K562 (cell line): Measurements from ENCODE around the gene RAD54L. TPM values are rescaled to one million over a fixed set of nuclear protein-coding genes. Genes with fewer than 3 reads are reported as not detected.

Experiments used
- ADNP ChIP-seq: fragments of 200-800 bp; sonication (Bioruptor generic); IDR thresholded peaks from 2 replicates; pipeline ENCODE4 v1.6.1; 2016; ENCODE audit warnings: missing genetic modification characterization, missing compliant biosample characterization
- CCAR2 ChIP-seq: fragments of 200-400 bp; formaldehyde crosslinking; IDR thresholded peaks from 2 replicates; pipeline ENCODE4 v1.6.1; 2017; ENCODE audit warnings: mild to moderate bottlenecking, low read depth, low read length
- CSDE1 ChIP-seq, 2 experiments: fragments of 450-650 bp; IDR thresholded peaks; 2 replicates each; pipeline ENCODE4 v1.6.1; 2016; ENCODE audit warnings: mild to moderate bottlenecking in 1 of 2
- DPF2 ChIP-seq: fragments of 450-650 bp; IDR thresholded peaks from 2 replicates; pipeline ENCODE4 v1.6.1; 2016
- EP400 ChIP-seq: fragments of 450-650 bp; IDR thresholded peaks from 2 replicates; pipeline ENCODE4 v1.6.1; 2017; ENCODE audit warnings: antibody characterized with exemption, mild to moderate bottlenecking, moderate library complexity
- GTF2A2 ChIP-seq: IDR thresholded peaks from 2 replicates; pipeline ENCODE4 v1.6.1; 2016; ENCODE audit warnings: mild to moderate bottlenecking, missing genetic modification characterization, missing compliant biosample characterization
- HCFC1 ChIP-seq: IDR thresholded peaks from 2 replicates; pipeline ENCODE4 v1.6.1; 2012; ENCODE audit warnings: low read depth, low read length, improper control_type of control experiment
- HDGF ChIP-seq: fragments of 450-650 bp; IDR thresholded peaks from 2 replicates; pipeline ENCODE4 v1.6.1; 2016
- MAFG ChIP-seq: fragments of 450-650 bp; conservative IDR thresholded peaks from 2 replicates; pipeline ENCODE4 v1.6.1; 2016; ENCODE audit warnings: missing genetic modification characterization, missing compliant biosample characterization
- NUFIP1 ChIP-seq: fragments of 450-650 bp; IDR thresholded peaks from 2 replicates; pipeline ENCODE4 v1.6.1; 2018; ENCODE audit not compliant: partially characterized antibody
- PHF20 ChIP-seq: fragments of 450-650 bp; IDR thresholded peaks from 2 replicates; pipeline ENCODE4 v1.6.1; 2018; ENCODE audit not compliant: partially characterized antibody
- SNRNP70 ChIP-seq: fragments of 200-400 bp; formaldehyde crosslinking; optimal IDR thresholded peaks from 2 replicates; pipeline ENCODE3; 2017; ENCODE audit warnings: low read depth, low read length
- ZNF12 ChIP-seq: sonication (generic); formaldehyde crosslinking; IDR thresholded peaks from 2 replicates; pipeline ENCODE4 v1.4.0; 2020; ENCODE audit warnings: mild to moderate bottlenecking, missing genetic modification reagents
- polyA plus RNA-seq, 8 experiments: library from polyadenylated mRNA; depleted of rRNA in 4 of 8; stranded (reverse) in 5 of 8; unstranded in 3 of 8; fragments of >200 nt; fragmentation: Nextera tagmentation in 2 of 8; fragmentation: Illumina TruSeq in 1 of 8; extraction: Ambion mirVana in 2 of 8; extraction: Trizol in 1 of 8; gene quantifications; 2 replicates each; pipeline versions ENCODE4 v1.2.1 to v1.2.3, GENCODE V29; 2011 to 2014; ENCODE audit warnings: inconsistent platforms in 1 of 8, missing spikeins in 1 of 8
- total RNA-seq, 7 experiments: library from RNA; depleted of rRNA in 6 of 7; stranded (reverse); fragments of >200 nt in 6 of 7; fragmentation: Illumina TruSeq in 2 of 7; extraction: Trizol in 2 of 7; gene quantifications; 2 replicates each; pipeline versions ENCODE4 v1.2.1 to v1.2.3, GENCODE V29; 2011 to 2021; ENCODE audit warnings: low replicate concordance in 1 of 7
- TF ChIP-seq, protein P1 (sequence below): fragments of 450-650 bp; IDR thresholded peaks from 2 replicates; pipeline ENCODE4 v1.6.1; 2017; ENCODE audit warnings: antibody characterized with exemption
- TF ChIP-seq, protein P2 (sequence below): fragments of 250-450 bp; sonication (Bioruptor Pico); IDR thresholded peaks from 2 replicates; pipeline ENCODE4 v1.4.0; 2020; ENCODE audit warnings: mild to moderate bottlenecking
- TF ChIP-seq, protein P3 (sequence below): sonication (generic); formaldehyde crosslinking; IDR thresholded peaks from 2 replicates; pipeline ENCODE4 v1.8.0; 2022; ENCODE audit warnings: mild to moderate bottlenecking, low read depth, missing genetic modification reagents
- TF ChIP-seq, protein P4 (sequence below): fragments of 250-450 bp; sonication (Bioruptor Pico); IDR thresholded peaks from 2 replicates; pipeline ENCODE4 v1.6.1; 2021; ENCODE audit warnings: mild to moderate bottlenecking
- TF ChIP-seq, protein P5 (sequence below), 2 experiments: IDR thresholded peaks; 2 replicates each; pipeline ENCODE4 v1.6.1; 2012; ENCODE audit warnings: improper control_type of control experiment in 2 of 2, low read depth in 2 of 2, low read length in 2 of 2, borderline replicate concordance in 1 of 2
- TF ChIP-seq, protein P6 (sequence below), 3 experiments: fragments of 200-800 bp in 1 of 3; sonication (Bioruptor generic) in 1 of 3; sonication (generic) in 1 of 3; formaldehyde crosslinking in 1 of 3; IDR thresholded peaks; 2 replicates each; pipeline versions ENCODE4 v1.6.1 to v1.8.0; 2016 to 2022; ENCODE audit warnings: mild to moderate bottlenecking in 2 of 3, missing compliant biosample characterization in 2 of 3, missing genetic modification characterization in 2 of 3, missing genetic modification reagents in 1 of 3

The RAD54L gene
- total and polyA plus RNA-seq, 9 of the 15 experiments (the other 6 are each of a cell fraction or from before 2014, with no cell fraction given) = 17.9 to 92.3 (median 37.5) TPM

DNA sequence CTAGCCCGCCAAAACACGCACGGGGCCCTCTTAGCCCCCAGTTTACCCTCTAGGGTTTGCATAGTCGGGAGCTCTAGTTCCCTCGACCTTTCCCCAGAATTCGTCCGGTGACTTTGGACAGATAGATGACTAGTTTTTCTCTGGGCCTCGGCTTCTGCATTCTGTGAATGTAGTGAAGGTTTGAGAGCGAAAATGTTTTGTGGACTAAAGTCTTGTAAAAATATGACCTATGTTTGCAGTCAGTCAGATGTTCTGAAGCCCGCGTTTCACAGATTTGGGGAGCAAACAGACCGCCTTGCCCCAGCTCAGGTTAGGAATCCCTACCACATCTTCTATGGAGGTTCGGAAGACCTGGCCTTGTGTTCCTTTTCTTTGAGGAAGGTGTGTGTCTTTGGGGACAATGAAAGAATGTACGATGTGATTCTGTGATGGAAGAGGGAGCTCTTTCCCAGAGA is 56.3 kb downstream of the RAD54L start (continued):
- TF ChIP-seq, protein P1, sequence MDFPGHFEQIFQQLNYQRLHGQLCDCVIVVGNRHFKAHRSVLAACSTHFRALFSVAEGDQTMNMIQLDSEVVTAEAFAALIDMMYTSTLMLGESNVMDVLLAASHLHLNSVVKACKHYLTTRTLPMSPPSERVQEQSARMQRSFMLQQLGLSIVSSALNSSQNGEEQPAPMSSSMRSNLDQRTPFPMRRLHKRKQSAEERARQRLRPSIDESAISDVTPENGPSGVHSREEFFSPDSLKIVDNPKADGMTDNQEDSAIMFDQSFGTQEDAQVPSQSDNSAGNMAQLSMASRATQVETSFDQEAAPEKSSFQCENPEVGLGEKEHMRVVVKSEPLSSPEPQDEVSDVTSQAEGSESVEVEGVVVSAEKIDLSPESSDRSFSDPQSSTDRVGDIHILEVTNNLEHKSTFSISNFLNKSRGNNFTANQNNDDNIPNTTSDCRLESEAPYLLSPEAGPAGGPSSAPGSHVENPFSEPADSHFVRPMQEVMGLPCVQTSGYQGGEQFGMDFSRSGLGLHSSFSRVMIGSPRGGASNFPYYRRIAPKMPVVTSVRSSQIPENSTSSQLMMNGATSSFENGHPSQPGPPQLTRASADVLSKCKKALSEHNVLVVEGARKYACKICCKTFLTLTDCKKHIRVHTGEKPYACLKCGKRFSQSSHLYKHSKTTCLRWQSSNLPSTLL = no peak
- TF ChIP-seq MAFG (tag) = no peak
- no peak for TF ChIP-seq GTF2A2 (tag)
- TF ChIP-seq EP400 = no peak
- TF ChIP-seq CSDE1 (IDR thresholded peaks at IDR 0.05) = peak in 1 of 2 experiments; percentile 52; a peak in 1 of 4 replicates
- TF ChIP-seq PHF20 = no peak
- TF ChIP-seq, protein P2, sequence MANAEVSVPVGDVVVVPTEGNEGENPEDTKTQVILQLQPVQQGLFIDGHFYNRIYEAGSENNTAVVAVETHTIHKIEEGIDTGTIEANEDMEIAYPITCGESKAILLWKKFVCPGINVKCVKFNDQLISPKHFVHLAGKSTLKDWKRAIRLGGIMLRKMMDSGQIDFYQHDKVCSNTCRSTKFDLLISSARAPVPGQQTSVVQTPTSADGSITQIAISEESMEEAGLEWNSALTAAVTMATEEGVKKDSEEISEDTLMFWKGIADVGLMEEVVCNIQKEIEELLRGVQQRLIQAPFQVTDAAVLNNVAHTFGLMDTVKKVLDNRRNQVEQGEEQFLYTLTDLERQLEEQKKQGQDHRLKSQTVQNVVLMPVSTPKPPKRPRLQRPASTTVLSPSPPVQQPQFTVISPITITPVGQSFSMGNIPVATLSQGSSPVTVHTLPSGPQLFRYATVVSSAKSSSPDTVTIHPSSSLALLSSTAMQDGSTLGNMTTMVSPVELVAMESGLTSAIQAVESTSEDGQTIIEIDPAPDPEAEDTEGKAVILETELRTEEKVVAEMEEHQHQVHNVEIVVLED (CRISPR knock-in tag) = no peak
- TF ChIP-seq CCAR2 = no peak
- TF ChIP-seq, protein P3, sequence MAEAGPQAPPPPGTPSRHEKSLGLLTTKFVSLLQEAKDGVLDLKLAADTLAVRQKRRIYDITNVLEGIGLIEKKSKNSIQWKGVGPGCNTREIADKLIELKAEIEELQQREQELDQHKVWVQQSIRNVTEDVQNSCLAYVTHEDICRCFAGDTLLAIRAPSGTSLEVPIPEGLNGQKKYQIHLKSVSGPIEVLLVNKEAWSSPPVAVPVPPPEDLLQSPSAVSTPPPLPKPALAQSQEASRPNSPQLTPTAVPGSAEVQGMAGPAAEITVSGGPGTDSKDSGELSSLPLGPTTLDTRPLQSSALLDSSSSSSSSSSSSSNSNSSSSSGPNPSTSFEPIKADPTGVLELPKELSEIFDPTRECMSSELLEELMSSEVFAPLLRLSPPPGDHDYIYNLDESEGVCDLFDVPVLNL = peak; percentile 54; the same call in 1 of the 2 replicates
- no peak for TF ChIP-seq NUFIP1
- TF ChIP-seq HDGF = no peak; the same call in 1 of the 2 replicates
- TF ChIP-seq, protein P4, sequence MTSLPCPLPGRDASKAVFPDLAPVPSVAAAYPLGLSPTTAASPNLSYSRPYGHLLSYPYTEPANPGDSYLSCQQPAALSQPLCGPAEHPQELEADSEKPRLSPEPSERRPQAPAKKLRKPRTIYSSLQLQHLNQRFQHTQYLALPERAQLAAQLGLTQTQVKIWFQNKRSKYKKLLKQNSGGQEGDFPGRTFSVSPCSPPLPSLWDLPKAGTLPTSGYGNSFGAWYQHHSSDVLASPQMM (CRISPR knock-in tag) = no peak
- TF ChIP-seq ADNP = no peak
- no peak for TF ChIP-seq DPF2
- TF ChIP-seq, protein P5, sequence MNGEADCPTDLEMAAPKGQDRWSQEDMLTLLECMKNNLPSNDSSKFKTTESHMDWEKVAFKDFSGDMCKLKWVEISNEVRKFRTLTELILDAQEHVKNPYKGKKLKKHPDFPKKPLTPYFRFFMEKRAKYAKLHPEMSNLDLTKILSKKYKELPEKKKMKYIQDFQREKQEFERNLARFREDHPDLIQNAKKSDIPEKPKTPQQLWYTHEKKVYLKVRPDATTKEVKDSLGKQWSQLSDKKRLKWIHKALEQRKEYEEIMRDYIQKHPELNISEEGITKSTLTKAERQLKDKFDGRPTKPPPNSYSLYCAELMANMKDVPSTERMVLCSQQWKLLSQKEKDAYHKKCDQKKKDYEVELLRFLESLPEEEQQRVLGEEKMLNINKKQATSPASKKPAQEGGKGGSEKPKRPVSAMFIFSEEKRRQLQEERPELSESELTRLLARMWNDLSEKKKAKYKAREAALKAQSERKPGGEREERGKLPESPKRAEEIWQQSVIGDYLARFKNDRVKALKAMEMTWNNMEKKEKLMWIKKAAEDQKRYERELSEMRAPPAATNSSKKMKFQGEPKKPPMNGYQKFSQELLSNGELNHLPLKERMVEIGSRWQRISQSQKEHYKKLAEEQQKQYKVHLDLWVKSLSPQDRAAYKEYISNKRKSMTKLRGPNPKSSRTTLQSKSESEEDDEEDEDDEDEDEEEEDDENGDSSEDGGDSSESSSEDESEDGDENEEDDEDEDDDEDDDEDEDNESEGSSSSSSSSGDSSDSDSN (IDR thresholded peaks at IDR 0.05; ENCODE audit: borderline replicate concordance in 1 of 2, low read depth in 2 of 2, low read length in 2 of 2) = 0 out of 4 replicates have a peak, but pooled peaks of 1 of the 2 experiments have one; percentile 44
- no peak for TF ChIP-seq HCFC1
- 0 out of 2 replicates have a peak, but pooled peaks have one; percentile 11 for TF ChIP-seq ZNF12 (CRISPR knock-in tag)
- TF ChIP-seq, protein P6, sequence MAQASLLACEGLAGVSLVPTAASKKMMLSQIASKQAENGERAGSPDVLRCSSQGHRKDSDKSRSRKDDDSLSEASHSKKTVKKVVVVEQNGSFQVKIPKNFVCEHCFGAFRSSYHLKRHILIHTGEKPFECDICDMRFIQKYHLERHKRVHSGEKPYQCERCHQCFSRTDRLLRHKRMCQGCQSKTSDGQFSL (CRISPR knock-in tag; IDR thresholded peaks at IDR 0.05) = no peak
- TF ChIP-seq, protein P6 (tag; IDR thresholded peaks at IDR 0.05) = no peak
- no peak for TF ChIP-seq SNRNP70
